Osteoblast (primary cell): ENCODE measurements around the gene RAX2. TPM values are rescaled to one million over a fixed set of nuclear protein-coding genes. Genes with fewer than 3 reads are reported as not detected.

Source experiments
- DNase-seq: peaks from one replicate; pipeline ENCODE4 v3.0.0; 2011; ENCODE audit warnings: low spot score, mixed read lengths; ENCODE audit not compliant: insufficient read length; ENCODE audit errors: missing footprints
- H2AFZ ChIP-seq: 2 replicates; pipeline ENCODE4 v1.6.0; 2011; ENCODE audit warnings: mild to moderate bottlenecking, low read length
- H3K27ac ChIP-seq: 2 replicates; pipeline ENCODE4 v1.5.1; 2011; ENCODE audit warnings: mild to moderate bottlenecking, low read depth, low read length, moderate library complexity
- H3K27me3 ChIP-seq: 2 replicates; pipeline ENCODE4 v1.6.0; 2012; ENCODE audit warnings: mild to moderate bottlenecking, control low read depth, inconsistent platforms, low read length, moderate library complexity; ENCODE audit not compliant: insufficient read depth
- H3K36me3 ChIP-seq: 2 replicates; pipeline ENCODE4 v1.5.1; 2011; ENCODE audit warnings: mild to moderate bottlenecking, low read length, control low read depth, moderate library complexity; ENCODE audit not compliant: insufficient read depth
- H3K4me1 ChIP-seq: 2 replicates; pipeline ENCODE4 v1.5.1; 2011; ENCODE audit warnings: mild to moderate bottlenecking, low read length, control low read depth, moderate library complexity; ENCODE audit not compliant: insufficient read depth
- H3K4me2 ChIP-seq: 2 replicates; pipeline ENCODE4 v1.6.0; 2011; ENCODE audit warnings: mild to moderate bottlenecking, low read length; ENCODE audit not compliant: insufficient read depth
- H3K4me3 ChIP-seq: fragments of 200-600 bp; sonication (generic); 3 replicates; pipeline ENCODE4 v1.5.1; 2012; ENCODE audit warnings: mild to moderate bottlenecking, low read length, inconsistent platforms; ENCODE audit not compliant: insufficient read depth
- H3K79me2 ChIP-seq: 2 replicates; pipeline ENCODE4 v1.6.0; 2012; ENCODE audit warnings: mild to moderate bottlenecking, low read length, control low read depth, inconsistent platforms; ENCODE audit not compliant: insufficient read depth
- H3K9me3 ChIP-seq: 2 replicates; pipeline ENCODE4 v1.5.1; 2011; ENCODE audit warnings: low read depth, low read length, control low read depth
- H4K20me1 ChIP-seq: 2 replicates; pipeline ENCODE4 v1.6.0; 2012; ENCODE audit warnings: mild to moderate bottlenecking, low read length, control low read depth; ENCODE audit not compliant: insufficient read depth
- CTCF ChIP-seq: IDR thresholded peaks from 2 replicates; pipeline ENCODE4 v1.5.1; 2011; ENCODE audit warnings: mild to moderate bottlenecking, low read depth, low read length, moderate library complexity; ENCODE audit errors: extremely low read depth
- total RNA-seq: library from RNA; depleted of rRNA; stranded (reverse); fragments of >200 nt; gene quantifications from 2 replicates; pipeline ENCODE4 v1.2.3, GENCODE V29; 2012

RAX2 gene
- total RNA-seq, 1 donor = not detected

GRCh38 chr19:3796358-3796757 is 24.3 kb upstream of the RAX2 start:
- no peak for TF ChIP-seq CTCF
- Histone ChIP-seq H3K79me2 (no peaks in the 10 kb centered on the region), H4K20me1 (no peaks in the 10 kb centered on the region), H3K4me1 (no peaks in the 10 kb centered on the region), H3K36me3 (no peaks in the 10 kb centered on the region), H3K9me3 (no peaks in the 10 kb centered on the region), H3K27me3 (peaks cover 14% of the 10 kb centered on the region), H3K4me3 (no peak overlapping the region), H2AFZ (no peak overlapping the region), H3K4me2 (no peak overlapping the region), H3K27ac (no peak overlapping the region)
- peak; percentile 9 for DNase-seq

GRCh38 chr19:3793799-3794198 is 21.8 kb upstream of the RAX2 start:
- no peak for TF ChIP-seq CTCF
- DNase-seq = peak; percentile 44
- H3K27me3 ChIP-seq = no peaks in the 10 kb centered on the region
- H3K79me2 ChIP-seq = no peaks in the 10 kb centered on the region
- no peak overlapping the region for H3K27ac ChIP-seq
- no peaks in the 10 kb centered on the region for H3K4me1 ChIP-seq
- H3K36me3 ChIP-seq = no peaks in the 10 kb centered on the region
- no peak overlapping the region for H3K4me3 ChIP-seq
- H3K4me2 ChIP-seq = no peak overlapping the region
- H2AFZ ChIP-seq = no peak overlapping the region
- no peaks in the 10 kb centered on the region for H3K9me3 ChIP-seq
- no peaks in the 10 kb centered on the region for H4K20me1 ChIP-seq

- Histone ChIP-seq H3K27me3 (no peaks in the 10 kb centered on the region), H3K27ac (no peak overlapping the region), H3K36me3 (no peaks in the 10 kb centered on the region), H3K4me2 (no peak overlapping the region), H3K4me1 (no peaks in the 10 kb centered on the region), H3K79me2 (no peaks in the 10 kb centered on the region), H4K20me1 (no peaks in the 10 kb centered on the region), H3K4me3 (no peak overlapping the region), H2AFZ (no peak overlapping the region), H3K9me3 (no peaks in the 10 kb centered on the region)
- no peak for TF ChIP-seq CTCF
- DNase-seq = no peak
Observed at GRCh38 chr19:3792114-3792513, 20.1 kb upstream of the RAX2 start.

- no peak for TF ChIP-seq CTCF
- no peak overlapping the region for H3K27ac ChIP-seq
- no peak overlapping the region for H3K4me3 ChIP-seq
- DNase-seq = peak; percentile 5
- H3K27me3 ChIP-seq = peaks cover 4% of the 10 kb centered on the region
- H3K79me2 ChIP-seq = no peaks in the 10 kb centered on the region
- no peak overlapping the region for H2AFZ ChIP-seq
- H3K9me3 ChIP-seq = no peaks in the 10 kb centered on the region
- H3K4me2 ChIP-seq = no peak overlapping the region
- H3K4me1 ChIP-seq = no peaks in the 10 kb centered on the region
- no peaks in the 10 kb centered on the region for H3K36me3 ChIP-seq
- H4K20me1 ChIP-seq = no peaks in the 10 kb centered on the region
Observed at GRCh38 chr19:3790941-3791340, 18.9 kb upstream of the RAX2 start.
